GM21367 (cell line): Measurements from ENCODE around the gene MVD.

ENCODE experiments used
- ATAC-seq: cut with Tn5 transposase; IDR thresholded peaks from one replicate; pipeline ENCODE4 v1.9.1; 2021; ENCODE audit not compliant: unreplicated experiment

MVD gene

GRCh38 chr16:88655733-88656281 lies 7.1 kb downstream of the MVD start:
- no peak for ATAC-seq

GRCh38 chr16:88655053-88655732 lies 7.7 kb downstream of the MVD start:
- ATAC-seq = no peak

DNA sequence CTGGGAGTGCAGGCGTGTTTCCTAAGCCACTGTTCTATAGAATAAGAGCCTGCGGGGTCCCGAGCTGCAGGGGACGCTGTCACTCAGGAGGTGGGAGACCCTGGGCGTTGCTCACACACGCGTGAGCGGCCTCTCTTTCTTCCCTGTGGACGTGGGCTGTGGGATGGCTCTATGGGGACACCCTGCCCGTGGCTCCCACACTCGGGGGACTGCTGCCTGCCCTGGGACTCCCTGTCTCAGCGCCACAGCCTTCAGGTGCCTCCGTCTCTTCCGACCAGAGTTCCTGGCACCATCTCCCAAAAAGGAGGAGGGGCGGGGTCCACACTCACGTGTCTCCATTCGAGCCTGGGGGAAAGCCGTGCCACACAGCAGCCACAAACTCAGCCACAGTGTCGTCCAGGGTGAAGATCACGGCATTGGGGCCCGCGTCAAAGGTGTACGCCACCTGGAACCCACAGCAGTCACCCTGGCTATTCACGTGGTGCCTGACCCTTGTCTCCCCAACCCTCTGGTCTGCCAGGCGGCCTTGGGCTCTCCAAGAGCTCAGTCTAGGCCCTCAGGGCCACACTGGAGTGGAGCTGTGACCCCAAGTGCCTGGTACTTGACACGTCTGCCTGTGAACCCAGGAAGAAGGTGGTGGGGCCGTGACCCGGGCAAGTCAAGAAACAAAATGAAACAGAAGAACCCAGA lies 8.4 kb downstream of the MVD start:
- no peak for ATAC-seq

DNA sequence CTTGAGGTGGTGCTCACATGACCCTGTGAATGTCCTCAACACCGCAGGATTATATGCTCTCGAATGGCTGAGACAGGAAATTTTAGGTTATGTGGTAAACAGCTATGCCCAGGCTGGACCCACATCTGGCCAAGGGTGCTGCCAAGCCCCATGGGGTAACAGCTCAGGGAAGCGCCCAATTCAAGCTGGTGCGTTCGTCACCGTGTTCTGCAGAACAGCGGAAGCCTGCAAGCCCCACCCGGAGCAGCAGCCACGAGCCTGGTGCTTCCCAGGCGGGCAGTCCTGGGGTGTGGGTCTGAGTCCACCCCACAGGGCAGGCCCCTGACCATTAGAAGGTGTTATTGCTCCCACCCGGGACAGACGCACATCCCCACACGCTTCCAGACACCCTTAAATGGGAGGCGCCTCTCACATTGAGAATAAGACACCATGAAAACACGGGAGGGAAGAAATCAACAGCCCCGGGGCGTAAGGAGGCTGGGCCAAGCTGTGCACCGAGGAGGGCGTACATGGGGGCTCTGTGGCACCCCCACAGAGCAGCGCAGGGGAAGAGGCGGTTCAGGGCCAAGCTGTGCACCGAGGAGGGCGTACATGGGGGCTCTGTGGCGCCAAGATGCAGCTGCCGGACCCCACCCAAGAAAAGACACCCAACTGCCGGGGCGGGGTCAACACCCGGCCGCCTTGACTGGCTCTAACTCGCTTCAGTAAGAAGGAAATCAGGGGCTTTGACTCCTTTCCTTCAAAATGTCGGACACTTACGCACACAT lies 9.1 kb downstream of the MVD start:
- no peak for ATAC-seq

DNA sequence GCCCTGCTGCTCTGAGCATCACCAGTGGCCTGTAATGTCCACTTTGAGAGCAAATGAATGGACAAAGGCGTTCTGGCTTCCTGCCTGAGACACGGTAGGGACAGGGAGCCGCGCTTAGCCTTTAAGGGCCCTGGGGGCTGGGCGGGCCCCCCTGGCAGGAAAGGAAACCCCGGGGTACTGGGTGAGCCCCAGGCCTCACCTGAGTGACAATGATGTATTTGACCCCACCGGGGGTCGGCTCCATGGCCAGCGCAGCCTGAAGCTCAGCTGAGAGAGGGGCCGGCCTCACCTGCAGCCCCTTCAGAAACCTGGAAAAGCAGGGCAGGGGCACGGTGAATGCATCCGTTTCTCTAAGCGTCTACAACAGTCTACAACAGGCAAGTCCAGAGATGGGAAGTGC lies 9.8 kb downstream of the MVD start:
- ATAC-seq = no peak

DNA sequence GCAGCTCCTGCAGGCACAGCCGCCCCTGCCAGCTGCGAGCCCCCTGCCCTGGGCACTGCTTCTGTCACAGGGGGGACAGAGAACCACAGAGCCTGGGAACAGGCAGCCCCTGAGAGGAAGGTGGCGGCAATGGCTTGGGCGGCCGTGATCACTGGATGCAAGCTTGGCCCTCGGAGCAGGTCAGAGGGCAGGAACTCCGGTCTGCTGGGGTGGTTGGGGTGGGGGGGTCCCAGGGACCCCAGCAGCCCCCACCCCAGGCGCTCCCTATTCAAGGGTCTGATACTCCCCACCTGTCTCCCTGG lies 10.2 kb downstream of the MVD start:
- ATAC-seq = no peak

DNA sequence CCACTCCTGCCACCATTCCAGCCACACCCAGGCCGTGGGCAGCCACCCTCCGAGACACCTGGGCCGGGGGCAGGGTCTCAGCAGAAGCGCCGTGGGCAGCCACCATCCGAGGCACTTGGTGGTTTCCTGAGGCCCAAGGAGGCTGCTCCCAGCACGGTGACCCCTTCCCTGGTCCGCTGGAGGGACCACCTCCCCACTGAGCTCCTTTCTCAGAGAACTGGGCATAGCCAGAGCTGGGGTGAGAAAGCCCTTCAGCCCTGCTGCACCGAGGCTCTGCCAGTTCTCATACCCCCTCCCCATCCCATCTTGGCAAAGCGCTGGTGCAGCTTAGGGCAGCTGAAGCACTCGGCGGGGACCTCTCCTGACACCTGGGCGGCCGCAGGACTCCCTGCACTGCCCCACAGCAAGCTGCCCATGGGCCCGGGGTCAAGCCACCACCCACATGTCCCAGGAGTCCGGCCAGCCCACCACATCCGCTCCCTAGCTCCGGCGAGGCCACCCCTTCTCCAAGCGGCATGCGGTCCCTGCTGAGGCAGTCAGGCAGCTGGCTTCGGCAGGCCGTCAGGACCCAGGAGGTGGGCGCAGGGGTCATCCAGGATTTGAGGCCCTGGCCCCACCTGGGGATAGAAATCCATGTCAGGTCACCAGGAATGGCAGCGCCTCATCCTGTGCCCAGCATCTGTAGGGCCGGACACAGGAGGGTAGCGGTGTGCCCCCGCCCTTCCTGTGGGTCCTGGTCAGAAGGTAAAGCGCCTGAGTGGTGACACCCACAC lies 10.7 kb downstream of the MVD start:
- no peak for ATAC-seq

DNA sequence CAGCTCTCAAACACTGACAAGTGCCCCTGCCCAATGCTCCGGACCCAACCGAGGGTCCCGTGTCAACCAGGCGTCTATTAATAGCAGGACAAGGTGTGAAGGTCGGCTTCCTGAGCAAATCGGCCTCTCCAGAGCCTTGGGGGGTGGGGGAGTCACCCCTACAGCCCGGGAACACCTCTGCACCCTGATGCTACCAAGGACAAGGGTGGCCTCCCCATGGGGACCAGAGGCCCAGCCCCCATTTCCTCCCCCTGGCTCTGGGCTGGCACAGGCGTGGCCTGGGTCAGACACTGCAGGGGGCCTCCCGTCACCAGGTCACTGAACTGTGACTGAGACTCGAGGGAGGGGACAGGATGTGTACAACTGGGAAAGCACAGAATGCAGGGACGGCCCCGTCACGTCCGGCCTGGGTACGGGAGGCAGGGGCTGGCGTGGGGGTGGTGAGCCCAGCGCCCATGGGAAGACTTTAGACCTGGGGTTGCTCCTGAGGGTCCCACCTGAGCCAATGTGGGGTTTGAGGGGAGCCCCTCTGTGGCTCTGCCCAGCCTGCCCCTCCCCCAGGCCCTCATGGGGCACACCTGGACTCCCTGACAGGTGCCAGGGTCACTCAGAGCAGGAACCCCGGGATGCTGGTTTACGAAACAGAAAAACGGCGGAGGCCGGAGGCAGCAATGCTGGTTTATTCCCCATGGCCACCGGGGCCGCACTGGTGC lies 11.5 kb downstream of the MVD start:
- peak; percentile 69 for ATAC-seq

GRCh38 chr16:88650749-88651275 lies 12.1 kb downstream of the MVD start, which contains the start of gene CYBA:
Gene CYBA, minus strand, starts transcription at chr16:88651053. Its CDS starts 40 bp downstream, at chr16:88651013.
- ATAC-seq = peak; percentile 47

GRCh38 chr16:88649924-88650748 lies 12.8 kb downstream of the MVD start:
- ATAC-seq = no peak

GRCh38 chr16:88649195-88649923 lies 13.5 kb downstream of the MVD start:
- no peak for ATAC-seq

- ATAC-seq = no peak
Observed at GRCh38 chr16:88647178-88648070, 15.5 kb downstream of the MVD start.

- no peak for ATAC-seq
Observed at GRCh38 chr16:88646345-88647034, 16.4 kb downstream of the MVD start.

GRCh38 chr16:88645941-88646340 lies 16.9 kb downstream of the MVD start:
- no peak for ATAC-seq

GRCh38 chr16:88645455-88645854 lies 17.4 kb downstream of the MVD start:
- no peak for ATAC-seq

GRCh38 chr16:88643644-88643932 lies 19.3 kb downstream of the MVD start:
- ATAC-seq = no peak
